Neural cell (in vitro differentiated cells): ENCODE data around the gene USP17L20.
"Not testable (repeated sequence)": the region's sequence is repeated elsewhere in the genome, so short reads cannot be mapped to it uniquely, and the experiment has no call there.

Experiments used
- EP300 ChIP-seq: fragments of 450-650 bp; conservative IDR thresholded peaks from 2 replicates; pipeline ENCODE4 v1.6.1; 2014; ENCODE audit warnings: antibody characterized with exemption, mild to moderate bottlenecking, moderate library complexity; ENCODE audit not compliant: poor library complexity, severe bottlenecking
- EZH2 ChIP-seq: fragments of 200-600, 300-800 bp; shearing (Covaris generic), sonication (generic); IDR thresholded peaks from 2 replicates; pipeline ENCODE4 v1.6.1; 2014; ENCODE audit warnings: antibody characterized with exemption, low read length, borderline replicate concordance, mild to moderate bottlenecking; ENCODE audit not compliant: insufficient read depth, poor library complexity, severe bottlenecking
- POLR2AphosphoS5 ChIP-seq: IDR thresholded peaks from 2 replicates; pipeline ENCODE4 v1.6.1; 2012
- RAD21 ChIP-seq: fragments of 450-650 bp; conservative IDR thresholded peaks from 2 replicates; pipeline ENCODE4 v1.6.1; 2014; ENCODE audit warnings: antibody characterized with exemption, mild to moderate bottlenecking, moderate library complexity
- SMC3 ChIP-seq: fragments of 450-650 bp; conservative IDR thresholded peaks from 2 replicates; pipeline ENCODE4 v1.6.1; 2014; ENCODE audit warnings: antibody characterized with exemption, mild to moderate bottlenecking, moderate library complexity; ENCODE audit not compliant: poor library complexity
- TAF1 ChIP-seq: IDR thresholded peaks from 2 replicates; pipeline ENCODE4 v1.6.1; 2012; ENCODE audit warnings: low read depth
- TF ChIP-seq, protein P1 (sequence below): fragments of 450-650 bp; IDR thresholded peaks from 2 replicates; pipeline ENCODE4 v1.5.1; 2014; ENCODE audit warnings: antibody characterized with exemption, mild to moderate bottlenecking, moderate library complexity; ENCODE audit not compliant: poor library complexity, severe bottlenecking
- TF ChIP-seq, protein P2 (sequence below): IDR thresholded peaks from 2 replicates; pipeline ENCODE4 v1.6.1; 2012; ENCODE audit warnings: borderline replicate concordance

DNA sequence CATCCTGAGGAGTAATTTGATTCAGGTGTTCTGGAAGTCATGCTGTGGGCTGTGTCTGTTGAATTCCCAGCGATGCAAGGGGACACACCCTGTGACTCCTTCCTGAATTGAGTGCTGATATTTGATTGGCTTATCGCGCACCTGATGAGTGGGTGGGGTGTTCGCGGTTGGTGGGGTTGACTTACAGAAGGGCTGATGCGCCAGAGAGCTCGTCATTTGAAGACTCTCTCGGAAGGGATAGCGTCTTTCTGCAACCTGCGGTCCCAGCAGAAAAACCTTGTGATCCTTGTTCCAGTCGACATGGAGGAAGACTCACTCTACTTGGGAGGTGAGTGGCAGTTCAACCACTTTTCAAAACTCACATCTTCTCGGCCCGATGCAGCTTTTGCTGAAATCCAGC lies 38.1 kb upstream of the USP17L20 start, which contains the start of gene USP17L12:
- not testable (repeated sequence) for TF ChIP-seq POLR2AphosphoS5, EP300, RAD21, SMC3, EZH2, TAF1
- TF ChIP-seq, protein P1, sequence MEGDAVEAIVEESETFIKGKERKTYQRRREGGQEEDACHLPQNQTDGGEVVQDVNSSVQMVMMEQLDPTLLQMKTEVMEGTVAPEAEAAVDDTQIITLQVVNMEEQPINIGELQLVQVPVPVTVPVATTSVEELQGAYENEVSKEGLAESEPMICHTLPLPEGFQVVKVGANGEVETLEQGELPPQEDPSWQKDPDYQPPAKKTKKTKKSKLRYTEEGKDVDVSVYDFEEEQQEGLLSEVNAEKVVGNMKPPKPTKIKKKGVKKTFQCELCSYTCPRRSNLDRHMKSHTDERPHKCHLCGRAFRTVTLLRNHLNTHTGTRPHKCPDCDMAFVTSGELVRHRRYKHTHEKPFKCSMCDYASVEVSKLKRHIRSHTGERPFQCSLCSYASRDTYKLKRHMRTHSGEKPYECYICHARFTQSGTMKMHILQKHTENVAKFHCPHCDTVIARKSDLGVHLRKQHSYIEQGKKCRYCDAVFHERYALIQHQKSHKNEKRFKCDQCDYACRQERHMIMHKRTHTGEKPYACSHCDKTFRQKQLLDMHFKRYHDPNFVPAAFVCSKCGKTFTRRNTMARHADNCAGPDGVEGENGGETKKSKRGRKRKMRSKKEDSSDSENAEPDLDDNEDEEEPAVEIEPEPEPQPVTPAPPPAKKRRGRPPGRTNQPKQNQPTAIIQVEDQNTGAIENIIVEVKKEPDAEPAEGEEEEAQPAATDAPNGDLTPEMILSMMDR, result not testable (repeated sequence)
- TF ChIP-seq, protein P2, sequence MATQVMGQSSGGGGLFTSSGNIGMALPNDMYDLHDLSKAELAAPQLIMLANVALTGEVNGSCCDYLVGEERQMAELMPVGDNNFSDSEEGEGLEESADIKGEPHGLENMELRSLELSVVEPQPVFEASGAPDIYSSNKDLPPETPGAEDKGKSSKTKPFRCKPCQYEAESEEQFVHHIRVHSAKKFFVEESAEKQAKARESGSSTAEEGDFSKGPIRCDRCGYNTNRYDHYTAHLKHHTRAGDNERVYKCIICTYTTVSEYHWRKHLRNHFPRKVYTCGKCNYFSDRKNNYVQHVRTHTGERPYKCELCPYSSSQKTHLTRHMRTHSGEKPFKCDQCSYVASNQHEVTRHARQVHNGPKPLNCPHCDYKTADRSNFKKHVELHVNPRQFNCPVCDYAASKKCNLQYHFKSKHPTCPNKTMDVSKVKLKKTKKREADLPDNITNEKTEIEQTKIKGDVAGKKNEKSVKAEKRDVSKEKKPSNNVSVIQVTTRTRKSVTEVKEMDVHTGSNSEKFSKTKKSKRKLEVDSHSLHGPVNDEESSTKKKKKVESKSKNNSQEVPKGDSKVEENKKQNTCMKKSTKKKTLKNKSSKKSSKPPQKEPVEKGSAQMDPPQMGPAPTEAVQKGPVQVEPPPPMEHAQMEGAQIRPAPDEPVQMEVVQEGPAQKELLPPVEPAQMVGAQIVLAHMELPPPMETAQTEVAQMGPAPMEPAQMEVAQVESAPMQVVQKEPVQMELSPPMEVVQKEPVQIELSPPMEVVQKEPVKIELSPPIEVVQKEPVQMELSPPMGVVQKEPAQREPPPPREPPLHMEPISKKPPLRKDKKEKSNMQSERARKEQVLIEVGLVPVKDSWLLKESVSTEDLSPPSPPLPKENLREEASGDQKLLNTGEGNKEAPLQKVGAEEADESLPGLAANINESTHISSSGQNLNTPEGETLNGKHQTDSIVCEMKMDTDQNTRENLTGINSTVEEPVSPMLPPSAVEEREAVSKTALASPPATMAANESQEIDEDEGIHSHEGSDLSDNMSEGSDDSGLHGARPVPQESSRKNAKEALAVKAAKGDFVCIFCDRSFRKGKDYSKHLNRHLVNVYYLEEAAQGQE, result not testable (repeated sequence)
